ENCODE data around the gene NETO1. TPM values are rescaled to one million over a fixed set of nuclear protein-coding genes. Genes with fewer than 3 reads are reported as not detected.
A peak's percentile ranks its signal among the peaks of the same experiment; 100 is the strongest.

NETO1 gene
- total and polyA plus RNA-seq, 2 experiments from 2014 or later = 10.8 to 20.7 TPM

DNA sequence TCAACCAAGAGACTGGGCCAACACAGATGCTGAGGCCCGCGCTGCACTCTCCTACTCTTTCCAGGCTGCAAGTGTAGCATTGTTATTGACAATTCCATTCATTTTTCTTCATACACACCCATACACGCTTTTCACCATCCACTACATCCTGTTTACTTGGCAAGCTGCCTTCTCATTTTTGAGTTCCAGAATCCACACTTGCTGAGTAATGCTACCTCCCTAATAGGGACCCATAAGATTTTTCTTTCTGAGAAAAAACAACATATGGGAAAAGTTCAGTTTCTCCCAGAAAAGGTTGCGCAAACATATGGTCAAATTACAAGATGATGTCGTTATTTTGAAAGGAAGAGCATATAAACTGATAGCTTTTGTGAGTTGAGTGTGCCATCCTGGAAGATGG is 3.3 kb upstream of the NETO1 start:
- H3K36me3 ChIP-seq (ENCODE audit: insufficient read depth) = no peaks in the 10 kb centered on the region
- no peak overlapping the region for H3K27ac Mint-ChIP-seq
- H3K27ac ChIP-seq (ENCODE audit: low read depth) = no peak overlapping the region

DNA sequence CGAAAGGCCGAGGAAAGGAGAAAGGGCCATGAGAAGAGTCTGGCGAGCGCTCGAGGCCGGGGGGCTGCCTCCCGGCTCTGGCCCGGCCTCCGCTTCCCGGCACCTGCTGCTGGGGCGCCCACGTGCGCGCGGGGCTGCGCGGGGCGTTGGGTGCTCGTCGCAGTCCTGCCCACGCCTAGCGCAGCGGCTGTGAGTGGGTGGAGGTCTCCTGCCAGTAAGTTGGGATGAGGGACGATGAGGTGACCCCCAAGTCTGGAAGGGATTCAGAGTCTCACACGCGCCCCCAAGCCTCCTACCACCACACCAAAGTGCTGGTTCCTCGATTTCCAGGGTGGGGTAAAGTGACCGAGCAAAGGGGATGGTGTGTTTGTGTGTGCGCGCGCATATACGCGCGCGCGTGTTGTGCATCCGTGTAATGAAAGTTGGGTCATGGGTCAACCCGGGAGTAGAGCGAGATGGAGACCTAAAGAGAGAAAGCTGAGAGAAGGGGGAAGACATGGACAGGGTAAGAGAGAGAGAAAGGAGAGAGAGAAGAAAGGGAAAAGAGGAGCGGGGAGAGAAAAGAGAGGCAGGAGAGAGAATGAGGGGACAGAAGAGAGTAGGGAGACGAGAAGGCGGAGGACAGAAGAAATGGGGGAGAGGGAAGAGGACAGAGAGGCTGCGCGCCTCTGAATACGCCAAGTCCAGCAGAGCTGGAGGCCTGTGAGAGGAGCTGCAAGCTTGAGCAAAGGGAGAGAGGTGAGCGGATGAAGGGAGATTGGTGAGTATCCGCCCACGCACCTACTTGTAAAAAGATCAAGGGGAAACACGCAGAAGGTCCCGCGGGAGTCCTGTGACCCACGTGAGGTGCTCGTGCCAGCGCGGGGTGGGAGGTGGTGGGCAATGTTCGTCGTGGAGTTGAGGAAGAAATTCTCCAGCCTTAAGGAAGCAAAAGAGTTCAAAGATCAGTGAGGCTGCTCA is 1.7 kb upstream of the NETO1 start:
- no peaks in the 10 kb centered on the region for H4K20me1 ChIP-seq (replicated peaks; ENCODE audit: insufficient read depth)
- peak overlapping the region; percentile 89 for H3K4me3 ChIP-seq
- peak overlapping the region; percentile 98 for H3K4me2 ChIP-seq
- Mint-ChIP-seq H3K4me3 (peak overlapping the region; percentile 85), H3K9me3 (no peaks in the 10 kb centered on the region), H3K36me3 (ENCODE audit: low read depth) (peaks cover 2% of the 10 kb centered on the region; the same call in 2 of the 3 replicates), H3K4me1 (peaks cover 28% of the 10 kb centered on the region), H3K27me3 (ENCODE audit: insufficient read depth, low read depth, poor library complexity) (peaks cover 26% of the 10 kb centered on the region), H3K27ac (no peak overlapping the region)
- DNase-seq (ENCODE audit: low spot score) (peak; percentile 52), ATAC-seq (peak; percentile 25)
- peak overlapping the region; percentile 99 for H2AFZ ChIP-seq
- peaks cover 16% of the 10 kb centered on the region for H3K79me2 ChIP-seq (replicated peaks; ENCODE audit: insufficient read depth)
- no peaks in the 10 kb centered on the region for H3F3A ChIP-seq (replicated peaks; ENCODE audit: low read depth)
- no peaks in the 10 kb centered on the region for H3K36me3 ChIP-seq (ENCODE audit: insufficient read depth)
- H3K27me3 ChIP-seq (ENCODE audit: insufficient read depth) = peaks cover 47% of the 10 kb centered on the region
- TF ChIP-seq, protein P1, sequence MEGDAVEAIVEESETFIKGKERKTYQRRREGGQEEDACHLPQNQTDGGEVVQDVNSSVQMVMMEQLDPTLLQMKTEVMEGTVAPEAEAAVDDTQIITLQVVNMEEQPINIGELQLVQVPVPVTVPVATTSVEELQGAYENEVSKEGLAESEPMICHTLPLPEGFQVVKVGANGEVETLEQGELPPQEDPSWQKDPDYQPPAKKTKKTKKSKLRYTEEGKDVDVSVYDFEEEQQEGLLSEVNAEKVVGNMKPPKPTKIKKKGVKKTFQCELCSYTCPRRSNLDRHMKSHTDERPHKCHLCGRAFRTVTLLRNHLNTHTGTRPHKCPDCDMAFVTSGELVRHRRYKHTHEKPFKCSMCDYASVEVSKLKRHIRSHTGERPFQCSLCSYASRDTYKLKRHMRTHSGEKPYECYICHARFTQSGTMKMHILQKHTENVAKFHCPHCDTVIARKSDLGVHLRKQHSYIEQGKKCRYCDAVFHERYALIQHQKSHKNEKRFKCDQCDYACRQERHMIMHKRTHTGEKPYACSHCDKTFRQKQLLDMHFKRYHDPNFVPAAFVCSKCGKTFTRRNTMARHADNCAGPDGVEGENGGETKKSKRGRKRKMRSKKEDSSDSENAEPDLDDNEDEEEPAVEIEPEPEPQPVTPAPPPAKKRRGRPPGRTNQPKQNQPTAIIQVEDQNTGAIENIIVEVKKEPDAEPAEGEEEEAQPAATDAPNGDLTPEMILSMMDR (conservative IDR thresholded peaks at IDR 0.05; ENCODE audit: low read depth in 2 of 2) = peak in 1 of 2 experiments; percentile 39; a peak in 2 of 4 replicates
- TF ChIP-seq, protein P2, sequence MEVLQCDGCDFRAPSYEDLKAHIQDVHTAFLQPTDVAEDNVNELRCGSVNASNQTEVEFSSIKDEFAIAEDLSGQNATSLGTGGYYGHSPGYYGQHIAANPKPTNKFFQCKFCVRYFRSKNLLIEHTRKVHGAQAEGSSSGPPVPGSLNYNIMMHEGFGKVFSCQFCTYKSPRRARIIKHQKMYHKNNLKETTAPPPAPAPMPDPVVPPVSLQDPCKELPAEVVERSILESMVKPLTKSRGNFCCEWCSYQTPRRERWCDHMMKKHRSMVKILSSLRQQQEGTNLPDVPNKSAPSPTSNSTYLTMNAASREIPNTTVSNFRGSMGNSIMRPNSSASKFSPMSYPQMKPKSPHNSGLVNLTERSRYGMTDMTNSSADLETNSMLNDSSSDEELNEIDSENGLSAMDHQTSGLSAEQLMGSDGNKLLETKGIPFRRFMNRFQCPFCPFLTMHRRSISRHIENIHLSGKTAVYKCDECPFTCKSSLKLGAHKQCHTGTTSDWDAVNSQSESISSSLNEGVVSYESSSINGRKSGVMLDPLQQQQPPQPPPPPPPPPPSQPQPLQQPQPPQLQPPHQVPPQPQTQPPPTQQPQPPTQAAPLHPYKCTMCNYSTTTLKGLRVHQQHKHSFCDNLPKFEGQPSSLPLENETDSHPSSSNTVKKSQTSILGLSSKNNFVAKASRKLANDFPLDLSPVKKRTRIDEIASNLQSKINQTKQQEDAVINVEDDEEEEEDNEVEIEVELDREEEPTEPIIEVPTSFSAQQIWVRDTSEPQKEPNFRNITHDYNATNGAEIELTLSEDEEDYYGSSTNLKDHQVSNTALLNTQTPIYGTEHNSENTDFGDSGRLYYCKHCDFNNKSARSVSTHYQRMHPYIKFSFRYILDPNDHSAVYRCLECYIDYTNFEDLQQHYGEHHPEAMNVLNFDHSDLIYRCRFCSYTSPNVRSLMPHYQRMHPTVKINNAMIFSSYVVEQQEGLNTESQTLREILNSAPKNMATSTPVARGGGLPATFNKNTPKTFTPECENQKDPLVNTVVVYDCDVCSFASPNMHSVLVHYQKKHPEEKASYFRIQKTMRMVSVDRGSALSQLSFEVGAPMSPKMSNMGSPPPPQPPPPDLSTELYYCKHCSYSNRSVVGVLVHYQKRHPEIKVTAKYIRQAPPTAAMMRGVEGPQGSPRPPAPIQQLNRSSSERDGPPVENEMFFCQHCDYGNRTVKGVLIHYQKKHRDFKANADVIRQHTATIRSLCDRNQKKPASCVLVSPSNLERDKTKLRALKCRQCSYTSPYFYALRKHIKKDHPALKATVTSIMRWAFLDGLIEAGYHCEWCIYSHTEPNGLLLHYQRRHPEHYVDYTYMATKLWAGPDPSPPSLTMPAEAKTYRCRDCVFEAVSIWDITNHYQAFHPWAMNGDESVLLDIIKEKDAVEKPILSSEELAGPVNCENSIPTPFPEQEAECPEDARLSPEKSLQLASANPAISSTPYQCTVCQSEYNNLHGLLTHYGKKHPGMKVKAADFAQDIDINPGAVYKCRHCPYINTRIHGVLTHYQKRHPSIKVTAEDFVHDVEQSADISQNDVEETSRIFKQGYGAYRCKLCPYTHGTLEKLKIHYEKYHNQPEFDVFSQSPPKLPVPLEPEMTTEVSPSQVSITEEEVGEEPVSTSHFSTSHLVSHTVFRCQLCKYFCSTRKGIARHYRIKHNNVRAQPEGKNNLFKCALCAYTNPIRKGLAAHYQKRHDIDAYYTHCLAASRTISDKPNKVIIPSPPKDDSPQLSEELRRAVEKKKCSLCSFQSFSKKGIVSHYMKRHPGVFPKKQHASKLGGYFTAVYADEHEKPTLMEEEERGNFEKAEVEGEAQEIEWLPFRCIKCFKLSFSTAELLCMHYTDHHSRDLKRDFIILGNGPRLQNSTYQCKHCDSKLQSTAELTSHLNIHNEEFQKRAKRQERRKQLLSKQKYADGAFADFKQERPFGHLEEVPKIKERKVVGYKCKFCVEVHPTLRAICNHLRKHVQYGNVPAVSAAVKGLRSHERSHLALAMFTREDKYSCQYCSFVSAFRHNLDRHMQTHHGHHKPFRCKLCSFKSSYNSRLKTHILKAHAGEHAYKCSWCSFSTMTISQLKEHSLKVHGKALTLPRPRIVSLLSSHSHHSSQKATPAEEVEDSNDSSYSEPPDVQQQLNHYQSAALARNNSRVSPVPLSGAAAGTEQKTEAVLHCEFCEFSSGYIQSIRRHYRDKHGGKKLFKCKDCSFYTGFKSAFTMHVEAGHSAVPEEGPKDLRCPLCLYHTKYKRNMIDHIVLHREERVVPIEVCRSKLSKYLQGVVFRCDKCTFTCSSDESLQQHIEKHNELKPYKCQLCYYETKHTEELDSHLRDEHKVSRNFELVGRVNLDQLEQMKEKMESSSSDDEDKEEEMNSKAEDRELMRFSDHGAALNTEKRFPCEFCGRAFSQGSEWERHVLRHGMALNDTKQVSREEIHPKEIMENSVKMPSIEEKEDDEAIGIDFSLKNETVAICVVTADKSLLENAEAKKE (CRISPR knock-in tag; IDR thresholded peaks at IDR 0.05) = no peak
- TF ChIP-seq EZH2 (IDR thresholded peaks at IDR 0.05; ENCODE audit: low read depth, unreplicated experiment) (peak; percentile 28), EZH2phosphoT487 (IDR thresholded peaks at IDR 0.05; ENCODE audit: unreplicated experiment) (no peak)
- no peak overlapping the region for H3K27ac ChIP-seq (ENCODE audit: low read depth)
- no peaks in the 10 kb centered on the region for H3K9me2 ChIP-seq (ENCODE audit: insufficient read depth)
- peaks cover 26% of the 10 kb centered on the region for H3K4me1 ChIP-seq (ENCODE audit: insufficient read depth)

More for the DNA sequence above, 3.3 kb upstream of the NETO1 start:
- Mint-ChIP-seq H3K4me1 (peaks cover 16% of the 10 kb centered on the region), H3K36me3 (ENCODE audit: low read depth) (no peaks in the 10 kb centered on the region), H3K27me3 (ENCODE audit: insufficient read depth, low read depth, poor library complexity) (peaks cover 23% of the 10 kb centered on the region), H3K4me3 (no peak overlapping the region; the same call in 2 of the 3 replicates), H3K9me3 (no peaks in the 10 kb centered on the region)
- Histone ChIP-seq H3K27me3 (ENCODE audit: insufficient read depth) (peaks cover 35% of the 10 kb centered on the region), H3F3A (replicated peaks; ENCODE audit: low read depth) (no peaks in the 10 kb centered on the region), H3K4me2 (0 out of 2 replicates have a peak overlapping the region, but pooled peaks have one; percentile 98), H3K9me2 (ENCODE audit: insufficient read depth) (no peaks in the 10 kb centered on the region), H4K20me1 (replicated peaks; ENCODE audit: insufficient read depth) (no peaks in the 10 kb centered on the region), H3K4me1 (ENCODE audit: insufficient read depth) (peaks cover 17% of the 10 kb centered on the region), H3K4me3 (no peak overlapping the region), H2AFZ (no peak overlapping the region), H3K79me2 (replicated peaks; ENCODE audit: insufficient read depth) (peaks cover 7% of the 10 kb centered on the region; the same call in 1 of the 2 replicates)
- DNase-seq (ENCODE audit: low spot score) = no peak
- TF ChIP-seq, protein P3, sequence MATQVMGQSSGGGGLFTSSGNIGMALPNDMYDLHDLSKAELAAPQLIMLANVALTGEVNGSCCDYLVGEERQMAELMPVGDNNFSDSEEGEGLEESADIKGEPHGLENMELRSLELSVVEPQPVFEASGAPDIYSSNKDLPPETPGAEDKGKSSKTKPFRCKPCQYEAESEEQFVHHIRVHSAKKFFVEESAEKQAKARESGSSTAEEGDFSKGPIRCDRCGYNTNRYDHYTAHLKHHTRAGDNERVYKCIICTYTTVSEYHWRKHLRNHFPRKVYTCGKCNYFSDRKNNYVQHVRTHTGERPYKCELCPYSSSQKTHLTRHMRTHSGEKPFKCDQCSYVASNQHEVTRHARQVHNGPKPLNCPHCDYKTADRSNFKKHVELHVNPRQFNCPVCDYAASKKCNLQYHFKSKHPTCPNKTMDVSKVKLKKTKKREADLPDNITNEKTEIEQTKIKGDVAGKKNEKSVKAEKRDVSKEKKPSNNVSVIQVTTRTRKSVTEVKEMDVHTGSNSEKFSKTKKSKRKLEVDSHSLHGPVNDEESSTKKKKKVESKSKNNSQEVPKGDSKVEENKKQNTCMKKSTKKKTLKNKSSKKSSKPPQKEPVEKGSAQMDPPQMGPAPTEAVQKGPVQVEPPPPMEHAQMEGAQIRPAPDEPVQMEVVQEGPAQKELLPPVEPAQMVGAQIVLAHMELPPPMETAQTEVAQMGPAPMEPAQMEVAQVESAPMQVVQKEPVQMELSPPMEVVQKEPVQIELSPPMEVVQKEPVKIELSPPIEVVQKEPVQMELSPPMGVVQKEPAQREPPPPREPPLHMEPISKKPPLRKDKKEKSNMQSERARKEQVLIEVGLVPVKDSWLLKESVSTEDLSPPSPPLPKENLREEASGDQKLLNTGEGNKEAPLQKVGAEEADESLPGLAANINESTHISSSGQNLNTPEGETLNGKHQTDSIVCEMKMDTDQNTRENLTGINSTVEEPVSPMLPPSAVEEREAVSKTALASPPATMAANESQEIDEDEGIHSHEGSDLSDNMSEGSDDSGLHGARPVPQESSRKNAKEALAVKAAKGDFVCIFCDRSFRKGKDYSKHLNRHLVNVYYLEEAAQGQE (IDR thresholded peaks at IDR 0.05; ENCODE audit: unreplicated experiment) = no peak
- TF ChIP-seq POLR2AphosphoS5 (IDR thresholded peaks at IDR 0.05; ENCODE audit: low read depth) = no peak
- ATAC-seq = no peak

Data from GM23338 (cell line).